HepG2 (cell line): ENCODE data around the gene ZNF440. TPM values are rescaled to one million over a fixed set of nuclear protein-coding genes. Genes with fewer than 3 reads are reported as not detected.

Source experiments
- BORCS8-MEF2B ChIP-seq: sonication (generic); formaldehyde crosslinking; IDR thresholded peaks from 2 replicates; pipeline ENCODE4 v1.8.0; 2022; ENCODE audit warnings: mild to moderate bottlenecking, missing genetic modification reagents
- CBX2 ChIP-seq, 2 experiments: fragments of 200-600 bp in 1 of 2; sonication (generic); formaldehyde crosslinking in 1 of 2; IDR thresholded peaks; 2 replicates each; pipeline versions ENCODE4 v1.7.0 to v1.8.1; 2018 to 2022; ENCODE audit warnings: low read depth in 2 of 2, low read length in 1 of 2, mild to moderate bottlenecking in 1 of 2, missing genetic modification reagents in 1 of 2
- CSRNP2 ChIP-seq: sonication (generic); formaldehyde crosslinking; conservative IDR thresholded peaks from 2 replicates; pipeline ENCODE4 v1.8.0; 2022; ENCODE audit warnings: low read depth, missing genetic modification reagents
- EEA1 ChIP-seq: sonication (generic); formaldehyde crosslinking; IDR thresholded peaks from 2 replicates; pipeline ENCODE4 v1.5.1; 2020; ENCODE audit warnings: mild to moderate bottlenecking, missing genetic modification reagents, borderline replicate concordance
- ELF1 ChIP-seq: sonication (generic); formaldehyde crosslinking; IDR thresholded peaks from 2 replicates; pipeline ENCODE4 v1.4.0; 2020; ENCODE audit warnings: missing genetic modification reagents
- ETV5 ChIP-seq: IDR thresholded peaks from 2 replicates; pipeline ENCODE4 v1.6.1; 2018; ENCODE audit warnings: missing biosample characterization, missing genetic modification reagents, inconsistent platforms, borderline replicate concordance
- HCFC1 ChIP-seq: fragments of 150-350 bp; IDR thresholded peaks from 2 replicates; pipeline ENCODE4 v1.6.1; 2014; ENCODE audit warnings: low read depth, low read length
- IKZF5 ChIP-seq: IDR thresholded peaks from 2 replicates; pipeline ENCODE4 v1.6.1; 2018; ENCODE audit warnings: missing genetic modification reagents, mild to moderate bottlenecking, missing compliant biosample characterization
- KAT8 ChIP-seq: IDR thresholded peaks from 2 replicates; pipeline ENCODE4 v1.6.1; 2016; ENCODE audit warnings: missing genetic modification reagents, missing compliant biosample characterization
- KDM2A ChIP-seq: sonication (generic); formaldehyde crosslinking; IDR thresholded peaks from 2 replicates; pipeline ENCODE4 v1.4.0; 2020; ENCODE audit warnings: low read depth, missing genetic modification reagents, borderline replicate concordance
- KLF9 ChIP-seq: IDR thresholded peaks from 2 replicates; pipeline ENCODE4 v1.6.1; 2016; ENCODE audit warnings: low read depth
- MATR3 ChIP-seq: sonication (generic); formaldehyde crosslinking; IDR thresholded peaks from 2 replicates; pipeline ENCODE4 v1.4.0; 2020; ENCODE audit warnings: missing genetic modification reagents
- MYC ChIP-seq: sonication (generic); formaldehyde crosslinking; IDR thresholded peaks from 2 replicates; pipeline ENCODE4 v1.9.0; 2021; ENCODE audit warnings: missing genetic modification reagents, borderline replicate concordance
- NPAS2 ChIP-seq: sonication (generic); formaldehyde crosslinking; IDR thresholded peaks from 2 replicates; pipeline ENCODE4 v1.8.0; 2022; ENCODE audit warnings: mild to moderate bottlenecking, missing genetic modification reagents, borderline replicate concordance
- RNF2 ChIP-seq: fragments of 450-650 bp; conservative IDR thresholded peaks from 2 replicates; pipeline ENCODE4 v1.6.1; 2016; ENCODE audit warnings: low read depth
- TAF1 ChIP-seq: sonication (generic); formaldehyde crosslinking; IDR thresholded peaks from 2 replicates; pipeline ENCODE4 v1.4.0; 2020; ENCODE audit warnings: missing genetic modification reagents
- THAP7 ChIP-seq: sonication (generic); formaldehyde crosslinking; IDR thresholded peaks from 2 replicates; pipeline ENCODE4 v1.8.1; 2023; ENCODE audit warnings: mild to moderate bottlenecking, missing genetic modification reagents
- ZBTB20 ChIP-seq: sonication (generic); formaldehyde crosslinking; IDR thresholded peaks from 2 replicates; pipeline ENCODE4 v1.8.1; 2023; ENCODE audit warnings: missing genetic modification reagents, low read depth, mild to moderate bottlenecking, borderline replicate concordance
- ZNF253 ChIP-seq: sonication (generic); formaldehyde crosslinking; IDR thresholded peaks from 2 replicates; pipeline ENCODE4 v1.8.0; 2022; ENCODE audit warnings: mild to moderate bottlenecking, missing genetic modification reagents, borderline replicate concordance
- ZNF274 ChIP-seq: sonication (generic); formaldehyde crosslinking; IDR thresholded peaks from 2 replicates; pipeline ENCODE4 v1.5.1; 2020; ENCODE audit warnings: mild to moderate bottlenecking, missing genetic modification reagents
- ZNF292 ChIP-seq: sonication (generic); formaldehyde crosslinking; IDR thresholded peaks from 2 replicates; pipeline ENCODE4 v1.8.1; 2022; ENCODE audit warnings: mild to moderate bottlenecking, low read depth, missing genetic modification reagents, borderline replicate concordance
- ZNF343 ChIP-seq: sonication (generic); formaldehyde crosslinking; IDR thresholded peaks from 2 replicates; pipeline ENCODE4 v1.4.0; 2020; ENCODE audit warnings: mild to moderate bottlenecking, missing genetic modification reagents
- ZNF510 ChIP-seq: sonication (generic); formaldehyde crosslinking; IDR thresholded peaks from 2 replicates; pipeline ENCODE4 v1.4.0; 2020; ENCODE audit warnings: low read depth, mild to moderate bottlenecking, missing genetic modification reagents
- ZNF577 ChIP-seq: sonication (generic); formaldehyde crosslinking; IDR thresholded peaks from 2 replicates; pipeline ENCODE4 v1.4.0; 2020; ENCODE audit warnings: mild to moderate bottlenecking, low read depth, missing genetic modification reagents, borderline replicate concordance
- ZNF607 ChIP-seq: sonication (generic); formaldehyde crosslinking; IDR thresholded peaks from 2 replicates; pipeline ENCODE4 v1.5.1; 2020; ENCODE audit warnings: missing genetic modification reagents, mild to moderate bottlenecking, borderline replicate concordance
- ZNF878 ChIP-seq: sonication (generic); formaldehyde crosslinking; IDR thresholded peaks from 2 replicates; pipeline ENCODE4 v1.8.1; 2023; ENCODE audit warnings: mild to moderate bottlenecking, missing genetic modification reagents, moderate library complexity
- ZSCAN31 ChIP-seq: sonication (generic); formaldehyde crosslinking; IDR thresholded peaks from 2 replicates; pipeline ENCODE4 v1.5.0; 2020; ENCODE audit warnings: low read depth, mild to moderate bottlenecking, missing genetic modification reagents
- polyA plus RNA-seq, 8 experiments: library from polyadenylated mRNA; depleted of rRNA in 3 of 8; stranded (reverse) in 7 of 8; unstranded in 1 of 8; fragments of >200 nt; fragmentation: Illumina TruSeq in 4 of 8; extraction: Trizol in 4 of 8; gene quantifications; 2 replicates each; pipeline versions ENCODE4 v1.2.1 to v1.2.3, GENCODE V29; 2011 to 2016; ENCODE audit warnings: low read depth in 4 of 8, missing spikeins in 1 of 8, mixed read lengths in 1 of 8; ENCODE audit not compliant: insufficient read depth in 1 of 8
- total RNA-seq, 5 experiments: library from RNA; depleted of rRNA; stranded (reverse); fragments of >200 nt; fragmentation: Illumina TruSeq; extraction: Trizol; gene quantifications; 2 replicates each; pipeline ENCODE4 v1.2.3, GENCODE V29; 2016; ENCODE audit warnings: low read depth in 1 of 5

Gene ZNF440
- total and polyA plus RNA-seq, 2 of the 13 experiments (the other 11 are each of a cell fraction or from before 2014, with no cell fraction given) = 2.7 to 12.4 TPM

GRCh38 chr19:11848594-11849469, 34.8 kb downstream of the ZNF440 start, which contains the start of gene ZNF439 (continued):
- TF ChIP-seq KDM2A (CRISPR knock-in tag) = peak; percentile 65; the same call in 1 of the 2 replicates
- TF ChIP-seq ZSCAN31 (CRISPR knock-in tag) = no peak
- TF ChIP-seq ZNF577 (CRISPR knock-in tag) = no peak
- TF ChIP-seq BORCS8-MEF2B (CRISPR knock-in tag) = peak; percentile 41; the same call in 1 of the 2 replicates
- peak; percentile 35; the same call in 1 of the 2 replicates for TF ChIP-seq MYC (CRISPR knock-in tag)
- TF ChIP-seq EEA1 (CRISPR knock-in tag) = no peak
- no peak for TF ChIP-seq MATR3 (CRISPR knock-in tag)
- TF ChIP-seq ZNF607 (CRISPR knock-in tag) = peak; percentile 88
- TF ChIP-seq IKZF5 (CRISPR knock-in tag) = 0 out of 2 replicates have a peak, but pooled peaks have one; percentile 34
- peak; percentile 80; the same call in 1 of the 2 replicates for TF ChIP-seq ZNF343 (CRISPR knock-in tag)
- no peak for TF ChIP-seq KLF9 (CRISPR knock-in tag)
- TF ChIP-seq ZNF292 (CRISPR knock-in tag) = peak; percentile 39; the same call in 1 of the 2 replicates
- no peak for TF ChIP-seq CBX2 (IDR thresholded peaks at IDR 0.05; ENCODE audit: low read depth, low read length)
- 0 out of 2 replicates have a peak, but pooled peaks have one; percentile 47 for TF ChIP-seq CBX2 (CRISPR knock-in tag; IDR thresholded peaks at IDR 0.05; ENCODE audit: low read depth)
- TF ChIP-seq ZNF510 (CRISPR knock-in tag) = peak; percentile 64; the same call in 1 of the 2 replicates
- no peak for TF ChIP-seq CSRNP2 (CRISPR knock-in tag)
- no peak for TF ChIP-seq ZNF253
- peak; percentile 50; the same call in 1 of the 2 replicates for TF ChIP-seq ZNF274 (CRISPR knock-in tag)
- peak; percentile 33; the same call in 1 of the 2 replicates for TF ChIP-seq ETV5
- peak; percentile 52; the same call in 1 of the 2 replicates for TF ChIP-seq TAF1 (CRISPR knock-in tag)
- 0 out of 2 replicates have a peak, but pooled peaks have one; percentile 28 for TF ChIP-seq RNF2
- TF ChIP-seq ELF1 (CRISPR knock-in tag) = peak; percentile 65
- TF ChIP-seq ZNF878 (CRISPR knock-in tag) = peak; percentile 39; the same call in 1 of the 2 replicates
- no peak for TF ChIP-seq THAP7
- no peak for TF ChIP-seq NPAS2 (CRISPR knock-in tag)
- TF ChIP-seq ZBTB20 (CRISPR knock-in tag) = peak; percentile 64; the same call in 1 of the 2 replicates
- no peak for TF ChIP-seq HCFC1
- TF ChIP-seq KAT8 = peak; percentile 51
